H9 (cell line): ENCODE measurements around the gene TMCC3. TPM values are rescaled to one million over a fixed set of nuclear protein-coding genes. Genes with fewer than 3 reads are reported as not detected.
A peak's percentile ranks its signal among the peaks of the same experiment; 100 is the strongest.

ENCODE experiments used
- DNase-seq: peaks from one replicate; pipeline ENCODE4 v3.0.0-alpha.2; 2017
- H2AFZ ChIP-seq: one replicate; pipeline ENCODE4 v1.6.1; 2013; ENCODE audit warnings: mild to moderate bottlenecking, low read length, control low read depth, moderate library complexity
- H2AK5ac ChIP-seq: 2 replicates; pipeline ENCODE4 v1.6.1; 2013; ENCODE audit warnings: low read length, control low read depth, mixed read lengths; ENCODE audit not compliant: insufficient read length
- H2BK120ac ChIP-seq: one replicate; pipeline ENCODE4 v1.6.1; 2013; ENCODE audit warnings: low read depth, mild to moderate bottlenecking, low read length, control low read depth, inconsistent platforms; ENCODE audit not compliant: poor library complexity, severe bottlenecking
- H2BK12ac ChIP-seq: 2 replicates; pipeline ENCODE4 v1.6.1; 2013; ENCODE audit warnings: low read length, control low read depth, mixed read lengths, low read depth; ENCODE audit not compliant: insufficient read length
- H2BK15ac ChIP-seq: 2 replicates; pipeline ENCODE4 v1.6.1; 2013; ENCODE audit warnings: low read depth, low read length, control low read depth
- H2BK20ac ChIP-seq: one replicate; pipeline ENCODE4 v1.6.1; 2013; ENCODE audit warnings: low read depth, mild to moderate bottlenecking, low read length, control low read depth, inconsistent platforms; ENCODE audit not compliant: poor library complexity, severe bottlenecking
- H2BK5ac ChIP-seq: 2 replicates; pipeline ENCODE4 v1.6.1; 2013; ENCODE audit warnings: low read length, control low read depth, mixed read lengths; ENCODE audit not compliant: insufficient read length
- H3K14ac ChIP-seq: 2 replicates; pipeline ENCODE4 v1.6.1; 2013; ENCODE audit warnings: low read length, control low read depth; ENCODE audit not compliant: insufficient read depth
- H3K18ac ChIP-seq: 2 replicates; pipeline ENCODE4 v1.6.1; 2013; ENCODE audit warnings: low read depth, mild to moderate bottlenecking, mixed read lengths, low read length, control low read depth; ENCODE audit not compliant: insufficient read length
- H3K23ac ChIP-seq: 2 replicates; pipeline ENCODE4 v1.6.1; 2013; ENCODE audit warnings: low read length, control low read depth, mixed read lengths, low read depth; ENCODE audit not compliant: insufficient read length
- H3K23me2 ChIP-seq: 2 replicates; pipeline ENCODE4 v1.6.1; 2013; ENCODE audit warnings: low read depth, mild to moderate bottlenecking, mixed read lengths, low read length, control low read depth; ENCODE audit not compliant: insufficient read length, poor library complexity, severe bottlenecking
- H3K27ac ChIP-seq: 2 replicates; pipeline ENCODE4 v1.5.1; 2013; ENCODE audit warnings: low read length, control low read depth, mixed read lengths, low read depth; ENCODE audit not compliant: insufficient read length
- H3K27me3 ChIP-seq: 2 replicates; pipeline ENCODE4 v1.6.1; 2013; ENCODE audit warnings: low read length, control low read depth, inconsistent platforms; ENCODE audit not compliant: insufficient read depth
- H3K4ac ChIP-seq: 2 replicates; pipeline ENCODE4 v1.6.1; 2013; ENCODE audit warnings: low read depth, mild to moderate bottlenecking, control low read depth, inconsistent platforms, low read length, moderate library complexity
- H3K4me1 ChIP-seq: 2 replicates; pipeline ENCODE4 v1.6.1; 2013; ENCODE audit warnings: low read length, control low read depth, inconsistent platforms; ENCODE audit not compliant: insufficient read depth
- H3K4me2 ChIP-seq: 2 replicates; pipeline ENCODE4 v1.6.1; 2013; ENCODE audit warnings: low read length, control low read depth, mixed read lengths; ENCODE audit not compliant: insufficient read length, insufficient read depth
- H3K56ac ChIP-seq: 2 replicates; pipeline ENCODE4 v1.6.1; 2013; ENCODE audit warnings: low read depth, mild to moderate bottlenecking, mixed read lengths, low read length, control low read depth; ENCODE audit not compliant: insufficient read length
- H3K79me1 ChIP-seq: 2 replicates; pipeline ENCODE4 v1.6.1; 2013; ENCODE audit warnings: low read depth, mild to moderate bottlenecking, moderate library complexity, low read length, control low read depth, inconsistent platforms; ENCODE audit not compliant: insufficient read depth, poor library complexity, severe bottlenecking
- H3K79me2 ChIP-seq: 2 replicates; pipeline ENCODE4 v1.6.1; 2013; ENCODE audit warnings: low read length, control low read depth, inconsistent platforms; ENCODE audit not compliant: insufficient read depth
- H3K9ac ChIP-seq: 2 replicates; pipeline ENCODE4 v1.6.1; 2013; ENCODE audit warnings: low read length, control low read depth, mixed read lengths; ENCODE audit not compliant: insufficient read length; ENCODE audit errors: extremely low read depth
- H3K9me3 ChIP-seq: one replicate; pipeline ENCODE4 v1.6.1; 2013; ENCODE audit warnings: low read depth, low read length, inconsistent platforms; ENCODE audit not compliant: control insufficient read depth
- H3T11ph ChIP-seq: one replicate; pipeline ENCODE4 v1.6.1; 2013; ENCODE audit warnings: mild to moderate bottlenecking, low read length, control low read depth, inconsistent platforms
- H4K20me1 ChIP-seq: one replicate; pipeline ENCODE4 v1.6.1; 2013; ENCODE audit not compliant: control insufficient read depth, insufficient read length, insufficient read depth
- H4K5ac ChIP-seq: 2 replicates; pipeline ENCODE4 v1.6.1; 2013; ENCODE audit warnings: low read depth, mild to moderate bottlenecking, mixed read lengths, low read length, control low read depth; ENCODE audit not compliant: insufficient read length
- H4K8ac ChIP-seq: replicated peaks from 2 replicates; pipeline ENCODE4 v1.6.1; 2013; ENCODE audit warnings: low read length, control low read depth, mixed read lengths, low read depth; ENCODE audit not compliant: insufficient read length
- H4K91ac ChIP-seq: 2 replicates; pipeline ENCODE4 v1.6.1; 2013; ENCODE audit warnings: low read depth, mild to moderate bottlenecking, moderate library complexity, mixed read lengths, low read length, control low read depth; ENCODE audit not compliant: insufficient read length
- H3K27ac Mint-ChIP-seq, 3 experiments: 2 replicates in 2 of 3; 3 replicates in 1 of 3; pipeline ENCODE4 v1.8.0; 2020 to 2021; ENCODE audit warnings: mixed read lengths in 3 of 3, mild to moderate bottlenecking in 1 of 3, moderate library complexity in 1 of 3
- H3K27me3 Mint-ChIP-seq: 2 replicates; pipeline ENCODE4 v1.8.0; 2021; ENCODE audit warnings: low read depth, mild to moderate bottlenecking, moderate library complexity, mixed read lengths
- H3K36me3 Mint-ChIP-seq, 3 experiments: 2 replicates in 2 of 3; 3 replicates in 1 of 3; pipeline ENCODE4 v1.8.0; 2020 to 2021; ENCODE audit warnings: low read depth in 3 of 3, mixed read lengths in 3 of 3; ENCODE audit not compliant: insufficient read depth in 1 of 3
- H3K4me1 Mint-ChIP-seq, 2 experiments: 2 replicates each; pipeline ENCODE4 v1.8.0; 2020; ENCODE audit warnings: mixed read lengths in 2 of 2
- H3K4me3 Mint-ChIP-seq, 2 experiments: 2 replicates in 1 of 2; 3 replicates in 1 of 2; pipeline ENCODE4 v1.8.0; 2020 to 2021; ENCODE audit warnings: mild to moderate bottlenecking in 2 of 2, mixed read lengths in 2 of 2, moderate library complexity in 1 of 2
- H3K9me3 Mint-ChIP-seq, 2 experiments: 2 replicates in 1 of 2; 3 replicates in 1 of 2; pipeline ENCODE4 v1.8.0; 2020; ENCODE audit warnings: mild to moderate bottlenecking in 2 of 2, mixed read lengths in 2 of 2, moderate library complexity in 1 of 2
- WGBS: extraction: QIAGEN DNeasy Blood & Tissue Kit; methylation state at CpG from one replicate; pipeline ENCODE4 v1.1.7; 2013; ENCODE audit warnings: missing lambda C conversion rate, low lambda C conversion rate, mixed read lengths; ENCODE audit not compliant: insufficient read length; ENCODE audit errors: extremely low coverage; 5-methylcytosine and 5-hydroxymethylcytosine counted together
- total RNA-seq: library from RNA; stranded (reverse); gene quantifications from 2 replicates; pipeline ENCODE4 v1.2.1, GENCODE V29; 2021
- TF ChIP-seq, protein P1 (sequence below): fragments of 200-600 bp; sonication (generic); conservative IDR thresholded peaks from 3 replicates; pipeline ENCODE4 v1.8.0; 2021; ENCODE audit warnings: antibody characterized with exemption, mild to moderate bottlenecking

Gene TMCC3
- total RNA-seq, 1 experiment from 2014 or later: 0.87 TPM

- Histone ChIP-seq H2AFZ (no peak overlapping the region), H3K56ac (no peak overlapping the region), H2BK20ac (no peak overlapping the region), H4K8ac (no peak overlapping the region), H3K79me2 (no peaks in the 10 kb centered on the region), H3K79me1 (no peaks in the 10 kb centered on the region), H3K23ac (no peak overlapping the region), H3K14ac (no peak overlapping the region), H3K9ac (no peak overlapping the region), H4K91ac (no peak overlapping the region), H2BK12ac (no peak overlapping the region), H2BK5ac (no peak overlapping the region), H4K20me1 (no peaks in the 10 kb centered on the region), H3T11ph (no peak overlapping the region), H3K4ac (no peak overlapping the region), H2BK15ac (no peak overlapping the region), H3K27ac (no peak overlapping the region), H2AK5ac (no peak overlapping the region), H3K23me2 (no peaks in the 10 kb centered on the region), H4K5ac (no peak overlapping the region), H3K18ac (no peak overlapping the region), H3K4me2 (no peak overlapping the region), H3K4me1 (no peaks in the 10 kb centered on the region), H2BK120ac (no peak overlapping the region), H3K27me3 (no peaks in the 10 kb centered on the region), H3K9me3 (no peaks in the 10 kb centered on the region)
- no peaks in the 10 kb centered on the region for H3K9me3 Mint-ChIP-seq
- WGBS: no CpG with 5 or more reads among the region's 6 CpGs
- TF ChIP-seq, protein P1, sequence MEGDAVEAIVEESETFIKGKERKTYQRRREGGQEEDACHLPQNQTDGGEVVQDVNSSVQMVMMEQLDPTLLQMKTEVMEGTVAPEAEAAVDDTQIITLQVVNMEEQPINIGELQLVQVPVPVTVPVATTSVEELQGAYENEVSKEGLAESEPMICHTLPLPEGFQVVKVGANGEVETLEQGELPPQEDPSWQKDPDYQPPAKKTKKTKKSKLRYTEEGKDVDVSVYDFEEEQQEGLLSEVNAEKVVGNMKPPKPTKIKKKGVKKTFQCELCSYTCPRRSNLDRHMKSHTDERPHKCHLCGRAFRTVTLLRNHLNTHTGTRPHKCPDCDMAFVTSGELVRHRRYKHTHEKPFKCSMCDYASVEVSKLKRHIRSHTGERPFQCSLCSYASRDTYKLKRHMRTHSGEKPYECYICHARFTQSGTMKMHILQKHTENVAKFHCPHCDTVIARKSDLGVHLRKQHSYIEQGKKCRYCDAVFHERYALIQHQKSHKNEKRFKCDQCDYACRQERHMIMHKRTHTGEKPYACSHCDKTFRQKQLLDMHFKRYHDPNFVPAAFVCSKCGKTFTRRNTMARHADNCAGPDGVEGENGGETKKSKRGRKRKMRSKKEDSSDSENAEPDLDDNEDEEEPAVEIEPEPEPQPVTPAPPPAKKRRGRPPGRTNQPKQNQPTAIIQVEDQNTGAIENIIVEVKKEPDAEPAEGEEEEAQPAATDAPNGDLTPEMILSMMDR: no peak
- H3K4me3 Mint-ChIP-seq: no peak overlapping the region
- H3K36me3 Mint-ChIP-seq: no peaks in the 10 kb centered on the region
- H3K27me3 Mint-ChIP-seq: no peaks in the 10 kb centered on the region; the same call in 1 of the 2 replicates
- DNase-seq: no peak
- 0 out of 7 replicates have a peak overlapping the region, but pooled peaks of 1 of the 3 experiments have one; percentile 34 for H3K27ac Mint-ChIP-seq
- peaks cover 2 to 3% of the 10 kb centered on the region in 2 experiments; a peak in 3 of 4 replicates for H3K4me1 Mint-ChIP-seq
These were observed 19.7 kb upstream of the TMCC3 start for GRCh38 chr12:94670075-94670474.
